Activated B cell treated with CpG ODN at 0.5 μM for 24 hours (primary cell): ENCODE measurements around the gene COMTD1. TPM values are rescaled to one million over a fixed set of nuclear protein-coding genes. Genes with fewer than 3 reads are reported as not detected.

Experiments used
- ATAC-seq: fragments of 200-7000 bp; cut with Tn5 transposase; one replicate; pipeline ENCODE4 v1.10.0; 2021; ENCODE audit warnings: low read depth, mild to moderate bottlenecking, moderate library complexity
- CTCF ChIA-PET: fragments of 350-600 bp; sonication (Branson Sonifier 250); formaldehyde crosslinking; loops from one replicate; lab custom pipeline; 2021; ENCODE audit warnings: antibody characterized with exemption; lab: Charles Lee
- POLR2A ChIA-PET: fragments of 350-600 bp; sonication (Branson Sonifier 250); formaldehyde crosslinking; loops from one replicate; lab custom pipeline; 2021; ENCODE audit warnings: antibody characterized with exemption; lab: Charles Lee
- DNase-seq: peaks from one replicate; pipeline ENCODE4 v3.0.0; 2022
- H3K27ac Mint-ChIP-seq: one replicate; pipeline ENCODE4 v1.8.0; 2020; ENCODE audit warnings: mixed read lengths
- H3K27me3 Mint-ChIP-seq: one replicate; pipeline ENCODE4 v1.8.0; 2021; ENCODE audit warnings: mixed read lengths
- H3K36me3 Mint-ChIP-seq: one replicate; pipeline ENCODE4 v1.8.0; 2021; ENCODE audit warnings: low read depth, mixed read lengths
- H3K4me1 Mint-ChIP-seq: one replicate; pipeline ENCODE4 v1.8.0; 2021; ENCODE audit warnings: mixed read lengths
- H3K4me3 Mint-ChIP-seq: one replicate; pipeline ENCODE4 v1.8.0; 2020; ENCODE audit warnings: mild to moderate bottlenecking, mixed read lengths
- H3K9me3 Mint-ChIP-seq: one replicate; pipeline ENCODE4 v1.8.0; 2020; ENCODE audit warnings: mixed read lengths
- intact Hi-C: fragments of 100-400 bp; cut with micrococcal nuclease; formaldehyde crosslinking; loops from one replicate; pipeline ENCODE4 v1.15.1; 2024
- total RNA-seq: library from RNA; stranded (reverse); gene quantifications from 2 replicates; pipeline ENCODE4 v1.2.3, GENCODE V29; 2022
- TF ChIP-seq, protein P1 (sequence below): fragments of 200-600 bp; IDR thresholded peaks from one replicate; pipeline ENCODE4 v1.8.0; 2022; ENCODE audit warnings: antibody characterized with exemption, mild to moderate bottlenecking

Gene COMTD1
- total RNA-seq, 1 donor from 2014 or later = 15.4 TPM

DNA sequence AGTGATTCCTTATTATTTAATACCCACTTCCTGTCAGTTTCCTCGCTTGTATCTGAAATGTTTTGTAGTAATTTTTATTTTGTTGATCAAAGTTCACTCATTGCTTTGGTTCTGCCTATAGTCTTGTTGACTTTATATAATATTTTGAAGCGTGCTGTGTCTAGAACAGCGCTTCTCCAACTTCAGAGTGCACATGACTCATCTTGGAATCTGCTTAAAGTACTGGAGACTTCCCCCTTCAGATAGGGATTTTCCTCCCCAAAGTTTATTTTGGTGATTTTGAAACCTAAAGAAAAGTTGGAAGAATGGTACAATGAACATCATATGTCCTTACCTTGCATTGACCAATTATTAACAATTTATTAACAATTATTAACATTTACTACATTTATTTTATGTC is 5.8 kb downstream of the COMTD1 start:
- no peaks in the 10 kb centered on the region for H3K9me3 Mint-ChIP-seq
- ChIA-PET CTCF (interaction anchor here (1.0 to 3.8 kb wide), 8 partner anchors 13 to 118 kb away, joined by 4 to 20 read pairs (median 5); partner anchors contain the start of genes SAMD8 and VDAC2), POLR2A (interaction anchor here (0.6 to 2.9 kb wide), 5 partner anchors 19 to 1079 kb away, joined by 3 to 26 read pairs (median 8); partner anchors contain the start of genes ADK, AP3M1 and VDAC2)
- no peaks in the 10 kb centered on the region for H3K27me3 Mint-ChIP-seq
- peaks cover 40% of the 10 kb centered on the region for H3K4me1 Mint-ChIP-seq
- TF ChIP-seq, protein P1, sequence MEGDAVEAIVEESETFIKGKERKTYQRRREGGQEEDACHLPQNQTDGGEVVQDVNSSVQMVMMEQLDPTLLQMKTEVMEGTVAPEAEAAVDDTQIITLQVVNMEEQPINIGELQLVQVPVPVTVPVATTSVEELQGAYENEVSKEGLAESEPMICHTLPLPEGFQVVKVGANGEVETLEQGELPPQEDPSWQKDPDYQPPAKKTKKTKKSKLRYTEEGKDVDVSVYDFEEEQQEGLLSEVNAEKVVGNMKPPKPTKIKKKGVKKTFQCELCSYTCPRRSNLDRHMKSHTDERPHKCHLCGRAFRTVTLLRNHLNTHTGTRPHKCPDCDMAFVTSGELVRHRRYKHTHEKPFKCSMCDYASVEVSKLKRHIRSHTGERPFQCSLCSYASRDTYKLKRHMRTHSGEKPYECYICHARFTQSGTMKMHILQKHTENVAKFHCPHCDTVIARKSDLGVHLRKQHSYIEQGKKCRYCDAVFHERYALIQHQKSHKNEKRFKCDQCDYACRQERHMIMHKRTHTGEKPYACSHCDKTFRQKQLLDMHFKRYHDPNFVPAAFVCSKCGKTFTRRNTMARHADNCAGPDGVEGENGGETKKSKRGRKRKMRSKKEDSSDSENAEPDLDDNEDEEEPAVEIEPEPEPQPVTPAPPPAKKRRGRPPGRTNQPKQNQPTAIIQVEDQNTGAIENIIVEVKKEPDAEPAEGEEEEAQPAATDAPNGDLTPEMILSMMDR = no peak
- intact Hi-C loops = loop anchor here (1.0 to 10.0 kb wide), 7 partner anchors 20 to 1978 kb away; partner anchors contain the start of genes MRPS16, MYOZ1, VCL and VDAC2
- DNase-seq (no peak), ATAC-seq (no peak)
- H3K36me3 Mint-ChIP-seq = peaks cover 63% of the 10 kb centered on the region
- H3K27ac Mint-ChIP-seq = no peak overlapping the region
- H3K4me3 Mint-ChIP-seq = no peak overlapping the region

GRCh38 chr10:75228834-75229233 is 6.9 kb downstream of the COMTD1 start:
- Mint-ChIP-seq H3K4me3 (no peak overlapping the region), H3K9me3 (no peaks in the 10 kb centered on the region), H3K27ac (no peak overlapping the region), H3K27me3 (no peaks in the 10 kb centered on the region), H3K36me3 (peaks cover 74% of the 10 kb centered on the region), H3K4me1 (peaks cover 41% of the 10 kb centered on the region)
- TF ChIP-seq, protein P1 = no peak
- ChIA-PET POLR2A (interaction anchor here (1.8 kb wide), 1 partner anchor 19 kb away, joined by 10 read pairs; no protein-coding TSS in a partner anchor), CTCF (interaction anchor here (1.3 to 3.8 kb wide), 2 partner anchors 19 to 41 kb away, joined by 4 to 20 read pairs; partner anchors contain the start of gene VDAC2)
- no peak for ATAC-seq
- intact Hi-C loops = no loop called here
- no peak for DNase-seq

DNA sequence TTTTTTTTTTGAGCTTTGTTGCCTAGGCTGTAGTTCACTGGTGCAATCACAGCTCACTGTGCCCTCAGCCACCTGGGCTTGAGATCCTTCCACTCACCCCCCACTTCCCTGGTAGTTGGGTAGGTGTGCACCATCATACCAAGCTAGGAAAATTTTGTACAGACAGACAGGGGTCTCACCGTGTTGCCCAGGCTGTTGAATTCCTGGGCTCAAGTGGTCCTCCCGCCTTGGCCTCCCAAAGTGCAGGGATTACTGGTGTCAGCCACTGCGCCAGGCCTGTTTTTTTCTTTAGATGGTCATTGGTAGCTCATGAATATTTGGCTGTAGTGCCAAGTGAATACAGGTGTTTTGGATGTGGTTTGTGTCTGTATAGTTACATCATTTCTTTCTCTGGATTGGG is 7.5 kb downstream of the COMTD1 start:
- Mint-ChIP-seq H3K27ac (no peak overlapping the region), H3K9me3 (no peaks in the 10 kb centered on the region), H3K27me3 (no peaks in the 10 kb centered on the region), H3K4me1 (peaks cover 37% of the 10 kb centered on the region), H3K36me3 (peaks cover 80% of the 10 kb centered on the region), H3K4me3 (no peak overlapping the region)
- DNase-seq (no peak), ATAC-seq (no peak)
- intact Hi-C loops = no loop called here
- TF ChIP-seq, protein P1 = no peak
- POLR2A ChIA-PET = interaction anchor here (0.7 to 1.8 kb wide), 2 partner anchors 17 to 19 kb away, joined by 9 to 10 read pairs; partner anchors contain the start of gene VDAC2
- CTCF ChIA-PET = interaction anchor here (1.3 to 3.8 kb wide), 2 partner anchors 18 to 40 kb away, joined by 4 to 20 read pairs; partner anchors contain the start of gene VDAC2

- POLR2A ChIA-PET = interaction anchor here (0.6 kb wide), 1 partner anchor 402 kb away, joined by 5 read pairs; no protein-coding TSS in a partner anchor
- TF ChIP-seq, protein P1 = no peak
- no peak overlapping the region for H3K4me3 Mint-ChIP-seq
- no peaks in the 10 kb centered on the region for H3K27me3 Mint-ChIP-seq
- ATAC-seq (no peak), DNase-seq (no peak)
- peak overlapping the region; percentile 63 for H3K27ac Mint-ChIP-seq
- peaks cover 36% of the 10 kb centered on the region for H3K4me1 Mint-ChIP-seq
- no peaks in the 10 kb centered on the region for H3K9me3 Mint-ChIP-seq
- peaks cover 81% of the 10 kb centered on the region for H3K36me3 Mint-ChIP-seq
- CTCF ChIA-PET = no interaction called here
- intact Hi-C loops = no loop called here
Observed at GRCh38 chr10:75226656-75227055, 9.1 kb downstream of the COMTD1 start.

DNA sequence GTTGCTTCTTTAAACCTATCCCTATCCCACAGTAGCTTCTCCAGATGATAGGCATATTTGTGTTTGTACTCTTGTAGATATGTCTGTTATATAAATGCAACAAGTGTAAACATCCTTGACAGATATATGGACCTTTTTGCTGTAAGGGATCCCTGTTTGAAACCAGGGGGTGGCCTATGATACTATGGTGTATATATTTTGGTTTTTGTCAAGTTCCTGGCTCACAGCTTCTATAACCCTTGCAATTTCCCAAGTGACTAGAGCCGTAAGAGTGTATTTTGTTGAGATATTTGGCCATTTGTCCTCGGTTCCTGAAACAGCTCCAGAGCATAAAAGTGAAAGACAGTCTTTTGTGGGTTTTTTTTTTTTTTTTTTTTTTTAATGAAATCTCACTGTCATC is 9.7 kb downstream of the COMTD1 start:
- DNase-seq = no peak
- TF ChIP-seq, protein P1 = no peak
- POLR2A ChIA-PET = interaction anchor here (0.7 to 1.7 kb wide), 2 partner anchors 16 to 26 kb away, joined by 4 to 7 read pairs; partner anchors contain the start of gene VDAC2
- intact Hi-C loops = no loop called here
- no peak for ATAC-seq
- Mint-ChIP-seq H3K27me3 (no peaks in the 10 kb centered on the region), H3K9me3 (no peaks in the 10 kb centered on the region), H3K36me3 (peaks cover 81% of the 10 kb centered on the region), H3K27ac (no peak overlapping the region), H3K4me1 (peaks cover 35% of the 10 kb centered on the region), H3K4me3 (no peak overlapping the region)
- CTCF ChIA-PET = no interaction called here
